ENCODE measurements around the gene ZDHHC14.
"Not testable (repeated sequence)": the region's sequence is repeated elsewhere in the genome, so short reads cannot be mapped to it uniquely, and the experiment has no call there.

ZDHHC14 gene

GRCh38 chr6:157713451-157714152, 332.6 kb downstream of the ZDHHC14 start:
- H3K27ac ChIP-seq, result no peak overlapping the region
- TF ChIP-seq, protein P1, sequence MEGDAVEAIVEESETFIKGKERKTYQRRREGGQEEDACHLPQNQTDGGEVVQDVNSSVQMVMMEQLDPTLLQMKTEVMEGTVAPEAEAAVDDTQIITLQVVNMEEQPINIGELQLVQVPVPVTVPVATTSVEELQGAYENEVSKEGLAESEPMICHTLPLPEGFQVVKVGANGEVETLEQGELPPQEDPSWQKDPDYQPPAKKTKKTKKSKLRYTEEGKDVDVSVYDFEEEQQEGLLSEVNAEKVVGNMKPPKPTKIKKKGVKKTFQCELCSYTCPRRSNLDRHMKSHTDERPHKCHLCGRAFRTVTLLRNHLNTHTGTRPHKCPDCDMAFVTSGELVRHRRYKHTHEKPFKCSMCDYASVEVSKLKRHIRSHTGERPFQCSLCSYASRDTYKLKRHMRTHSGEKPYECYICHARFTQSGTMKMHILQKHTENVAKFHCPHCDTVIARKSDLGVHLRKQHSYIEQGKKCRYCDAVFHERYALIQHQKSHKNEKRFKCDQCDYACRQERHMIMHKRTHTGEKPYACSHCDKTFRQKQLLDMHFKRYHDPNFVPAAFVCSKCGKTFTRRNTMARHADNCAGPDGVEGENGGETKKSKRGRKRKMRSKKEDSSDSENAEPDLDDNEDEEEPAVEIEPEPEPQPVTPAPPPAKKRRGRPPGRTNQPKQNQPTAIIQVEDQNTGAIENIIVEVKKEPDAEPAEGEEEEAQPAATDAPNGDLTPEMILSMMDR (IDR thresholded peaks at IDR 0.05), result no peak

DNA sequence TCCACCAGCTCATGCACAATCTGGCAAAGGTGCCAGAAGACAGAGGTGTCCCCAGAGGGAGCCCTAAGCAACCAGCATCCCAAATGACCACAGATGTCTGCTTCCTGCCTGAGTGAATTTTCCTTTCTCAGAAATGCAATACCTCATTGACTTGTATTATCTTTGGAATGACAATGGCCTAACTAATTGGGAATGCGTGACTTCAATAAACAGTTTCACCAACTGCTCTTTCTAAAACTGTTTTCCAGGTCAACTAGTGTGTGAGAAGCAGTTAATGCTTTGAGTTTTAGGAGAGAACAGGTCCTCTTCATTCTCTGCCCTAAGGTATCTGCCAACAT, 333.1 kb downstream of the ZDHHC14 start:
- no peak overlapping the region for H3K27ac ChIP-seq
- TF ChIP-seq ZFX (IDR thresholded peaks at IDR 0.05; ENCODE audit: borderline replicate concordance), result no peak
- TF ChIP-seq, protein P1 (IDR thresholded peaks at IDR 0.05), result no peak

DNA sequence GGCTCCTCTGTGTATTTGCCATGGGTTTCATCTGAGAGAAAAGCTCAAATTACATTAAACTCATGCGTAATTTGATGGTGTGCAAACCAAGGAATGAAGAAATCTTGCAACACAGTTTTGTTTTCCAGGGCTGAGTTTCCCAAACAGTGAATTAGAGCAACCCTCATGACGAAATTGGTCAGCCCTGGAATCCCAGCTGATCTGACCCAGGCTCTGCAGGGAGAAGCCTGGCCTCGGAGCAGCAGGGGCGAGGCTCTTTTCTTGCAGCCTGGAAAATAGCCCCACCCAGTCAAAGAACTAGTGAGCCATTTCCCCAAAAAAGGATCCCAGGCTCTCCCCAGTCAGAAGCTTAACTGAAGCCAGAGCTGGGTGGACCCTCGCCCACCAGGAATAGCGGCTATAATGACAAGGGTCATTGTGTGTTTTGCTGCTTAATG, 334.8 kb downstream of the ZDHHC14 start:
- no peak overlapping the region for H3K27ac ChIP-seq
- TF ChIP-seq, protein P1 (IDR thresholded peaks at IDR 0.05), result no peak
- no peak for TF ChIP-seq ZFX (IDR thresholded peaks at IDR 0.05; ENCODE audit: borderline replicate concordance)

- TF ChIP-seq, protein P1 (IDR thresholded peaks at IDR 0.05), result no peak
- no peak for TF ChIP-seq ZFX (IDR thresholded peaks at IDR 0.05; ENCODE audit: borderline replicate concordance)
- no peak overlapping the region for H3K27ac ChIP-seq
Observed at GRCh38 chr6:157716251-157716995, 335.4 kb downstream of the ZDHHC14 start.

GRCh38 chr6:157717340-157717748, 336.4 kb downstream of the ZDHHC14 start:
- TF ChIP-seq, protein P1 (IDR thresholded peaks at IDR 0.05), result no peak
- TF ChIP-seq ZFX (IDR thresholded peaks at IDR 0.05; ENCODE audit: borderline replicate concordance), result no peak
- no peak overlapping the region for H3K27ac ChIP-seq

- no peak overlapping the region for H3K27ac ChIP-seq
- TF ChIP-seq, protein P1 (IDR thresholded peaks at IDR 0.05), result no peak
- no peak for TF ChIP-seq ZFX (IDR thresholded peaks at IDR 0.05; ENCODE audit: borderline replicate concordance)
Observed at GRCh38 chr6:157718503-157719187, 337.7 kb downstream of the ZDHHC14 start.

DNA sequence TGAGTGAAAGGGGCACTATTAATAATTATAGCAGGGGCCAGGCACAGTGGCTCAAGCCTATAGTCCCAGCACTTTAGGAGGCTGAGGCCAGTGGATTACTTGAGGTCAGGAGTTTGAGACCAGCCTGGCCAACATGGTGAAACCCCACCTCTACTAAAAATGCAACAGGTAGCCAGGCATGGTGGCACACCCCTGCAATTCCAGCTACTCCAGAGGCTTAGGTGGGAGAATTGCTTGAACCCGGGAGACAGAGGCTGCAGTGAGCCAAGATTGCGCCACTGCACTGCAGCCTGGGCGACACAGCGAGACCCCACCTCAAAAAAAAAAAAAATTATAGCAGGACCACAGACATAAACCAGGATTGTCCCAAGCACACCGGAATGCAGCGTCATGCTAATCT, 340.0 kb downstream of the ZDHHC14 start:
- H3K27ac ChIP-seq, result not testable (repeated sequence)

Data from 22Rv1 (cell line).